ENCODE measurements around the gene NABP2.

The NABP2 gene

DNA sequence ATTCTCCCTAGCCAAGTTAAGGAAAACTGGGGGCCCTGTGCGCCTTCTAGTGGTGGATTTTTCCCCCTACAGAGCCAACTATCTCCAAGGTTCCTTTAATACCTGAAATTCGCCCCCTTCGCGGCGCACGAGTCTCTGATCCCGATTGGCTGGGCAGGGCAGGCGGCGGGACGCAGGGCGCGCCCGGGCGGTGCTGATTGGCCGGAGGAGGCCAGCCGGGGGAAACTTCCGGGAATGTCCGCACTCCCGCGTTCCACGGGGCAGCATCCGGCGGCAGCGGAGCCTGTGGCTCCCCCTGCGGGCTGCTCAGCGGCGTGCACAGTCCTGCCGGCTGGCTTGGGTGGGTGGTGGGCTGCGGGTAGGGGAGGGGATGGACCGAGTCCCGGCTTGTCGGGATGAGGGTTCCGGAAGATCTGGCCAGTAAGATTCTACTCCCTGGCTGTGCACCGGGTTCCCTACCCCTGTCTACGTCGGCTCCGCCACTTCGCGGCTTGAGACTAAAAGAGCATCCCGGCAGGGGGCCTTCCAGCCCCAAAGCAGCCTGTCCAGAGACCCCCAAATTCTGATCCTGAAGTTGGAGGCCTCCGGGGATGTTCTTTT, at the start of gene NABP2:
Gene NABP2, plus strand, starts transcription at position 241 of the 600 bp plus-strand sequence. CDS start 515 bp downstream, outside the sequence.
- H3K4me3 ChIP-seq (ENCODE audit: low read length), result peak within 1 kb of the TSS; percentile 78
- TF ChIP-seq CTCF (conservative IDR thresholded peaks at IDR 0.05; ENCODE audit: low read length), result peak; percentile 71
- peak; percentile 97 for DNase-seq (ENCODE audit: low read depth)

- H3K4me3 ChIP-seq (ENCODE audit: low read length), result no peak overlapping the region
- no peak for TF ChIP-seq CTCF (conservative IDR thresholded peaks at IDR 0.05; ENCODE audit: low read length)
- no peak for DNase-seq (ENCODE audit: low read depth)
Measured at GRCh38 chr12:56178347-56178746, 45.8 kb upstream of the NABP2 start.

DNA sequence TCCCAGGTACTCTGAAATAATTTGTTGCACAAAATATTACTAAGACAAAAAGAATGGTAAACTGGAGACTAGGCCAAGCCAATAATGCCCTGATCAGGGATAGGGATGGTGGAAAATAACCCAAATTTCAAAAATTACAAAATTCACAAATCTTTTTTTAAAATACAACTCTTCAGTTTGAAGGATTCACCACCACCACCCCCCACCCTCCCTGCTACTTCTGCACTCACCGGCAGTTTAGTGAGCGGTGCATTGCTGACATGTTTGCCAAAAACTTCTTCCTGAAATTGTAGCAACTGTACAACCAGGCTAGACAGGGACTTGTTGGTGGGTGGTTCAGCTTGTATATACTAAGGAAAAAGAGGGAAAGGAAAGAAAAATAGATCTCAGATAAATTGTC, 37.2 kb upstream of the NABP2 start:
- no peak for DNase-seq (ENCODE audit: low read depth)
- TF ChIP-seq CTCF (conservative IDR thresholded peaks at IDR 0.05; ENCODE audit: low read length), result no peak
- H3K4me3 ChIP-seq (ENCODE audit: low read length), result no peak overlapping the region

- no peak for DNase-seq (ENCODE audit: low read depth)
- peak overlapping the region; percentile 84 for H3K4me3 ChIP-seq (ENCODE audit: low read length)
- TF ChIP-seq CTCF (conservative IDR thresholded peaks at IDR 0.05; ENCODE audit: low read length), result no peak
Measured at GRCh38 chr12:56188131-56188777, 35.9 kb upstream of the NABP2 start.

GRCh38 chr12:56188778-56189098, 35.4 kb upstream of the NABP2 start:
- peak overlapping the region; percentile 84 for H3K4me3 ChIP-seq (ENCODE audit: low read length)
- no peak for DNase-seq (ENCODE audit: low read depth)

GRCh38 chr12:56189099-56189917, 34.8 kb upstream of the NABP2 start, which contains the start of gene SMARCC2:
TSS of gene SMARCC2 (minus strand) at chr12:56189483. CDS start at chr12:56189461, 22 bp downstream.
- DNase-seq (ENCODE audit: low read depth), result peak; percentile 82
- peak; percentile 53 for TF ChIP-seq CTCF (conservative IDR thresholded peaks at IDR 0.05; ENCODE audit: low read length)
- H3K4me3 ChIP-seq (ENCODE audit: low read length), result peak within 1 kb of the TSS; percentile 84

More at GRCh38 chr12:56188778-56189098, 35.4 kb upstream of the NABP2 start:
- TF ChIP-seq CTCF (conservative IDR thresholded peaks at IDR 0.05; ENCODE audit: low read length), result no peak

Data from AG10803 (cell line).